GM10847 (cell line): ENCODE measurements around the gene SLC13A2.

ENCODE experiments used
- POLR2A ChIP-seq: IDR thresholded peaks from 2 replicates; pipeline ENCODE4 v1.6.1; 2011; ENCODE audit not compliant: insufficient read length; ENCODE audit errors: extremely low read depth

The SLC13A2 gene

GRCh38 chr17:28518132-28518531, 44.7 kb downstream of the SLC13A2 start:
- TF ChIP-seq POLR2A = no peak

GRCh38 chr17:28518578-28518977, 45.1 kb downstream of the SLC13A2 start:
- no peak for TF ChIP-seq POLR2A

GRCh38 chr17:28519236-28519635, 45.8 kb downstream of the SLC13A2 start:
- TF ChIP-seq POLR2A = no peak

- TF ChIP-seq POLR2A = no peak
Observed at GRCh38 chr17:28520687-28521086, 47.2 kb downstream of the SLC13A2 start.

GRCh38 chr17:28521311-28522085, 48.1 kb downstream of the SLC13A2 start:
- no peak for TF ChIP-seq POLR2A

GRCh38 chr17:28523186-28523585, 49.7 kb downstream of the SLC13A2 start:
- TF ChIP-seq POLR2A = no peak

GRCh38 chr17:28523876-28524275, 50.4 kb downstream of the SLC13A2 start:
- no peak for TF ChIP-seq POLR2A

- no peak for TF ChIP-seq POLR2A
Observed at GRCh38 chr17:28524476-28525424, 51.3 kb downstream of the SLC13A2 start.

GRCh38 chr17:28526381-28526780, 52.9 kb downstream of the SLC13A2 start:
- TF ChIP-seq POLR2A = no peak

GRCh38 chr17:28527181-28527681, 53.8 kb downstream of the SLC13A2 start:
- no peak for TF ChIP-seq POLR2A

GRCh38 chr17:28527859-28528258, 54.4 kb downstream of the SLC13A2 start:
- TF ChIP-seq POLR2A = no peak

- TF ChIP-seq POLR2A = no peak
Observed at GRCh38 chr17:28528327-28529012, 55.0 kb downstream of the SLC13A2 start.

GRCh38 chr17:28529013-28529400, 55.6 kb downstream of the SLC13A2 start:
- no peak for TF ChIP-seq POLR2A

- TF ChIP-seq POLR2A = no peak
Observed at GRCh38 chr17:28530250-28530649, 56.8 kb downstream of the SLC13A2 start.

GRCh38 chr17:28530926-28531325, 57.5 kb downstream of the SLC13A2 start:
- no peak for TF ChIP-seq POLR2A
